ENCODE results near the gene SNX27.

DNA sequence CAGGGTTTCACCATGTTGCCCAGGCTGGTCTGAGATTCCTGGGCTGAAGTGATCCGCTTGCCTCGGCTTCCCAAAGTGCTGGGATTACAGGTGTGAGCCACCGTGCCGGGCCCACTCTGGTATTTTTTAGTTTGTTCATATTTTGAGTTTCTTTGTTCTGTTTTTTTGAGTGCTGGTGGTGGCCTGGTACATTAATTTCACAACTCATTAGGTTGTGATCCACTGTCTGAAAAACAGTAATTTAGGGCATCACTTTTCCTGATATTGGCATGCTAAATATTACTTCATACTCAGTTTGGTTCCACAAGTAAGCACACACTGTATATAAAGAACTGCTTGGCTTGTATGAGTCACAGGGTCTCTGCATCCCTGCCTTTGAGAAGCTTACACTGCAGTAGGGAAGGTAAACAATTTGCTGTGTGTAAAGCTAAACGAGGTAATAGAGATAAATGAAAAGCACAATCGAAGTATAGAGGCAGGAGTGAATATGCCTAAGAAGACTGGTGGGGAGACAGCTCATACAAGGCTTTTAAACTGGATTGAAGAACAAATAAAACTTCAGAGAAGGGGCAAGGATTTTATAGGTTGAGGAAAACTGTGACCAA lies 7.7 kb downstream of the SNX27 start:
- TF ChIP-seq, protein P1, sequence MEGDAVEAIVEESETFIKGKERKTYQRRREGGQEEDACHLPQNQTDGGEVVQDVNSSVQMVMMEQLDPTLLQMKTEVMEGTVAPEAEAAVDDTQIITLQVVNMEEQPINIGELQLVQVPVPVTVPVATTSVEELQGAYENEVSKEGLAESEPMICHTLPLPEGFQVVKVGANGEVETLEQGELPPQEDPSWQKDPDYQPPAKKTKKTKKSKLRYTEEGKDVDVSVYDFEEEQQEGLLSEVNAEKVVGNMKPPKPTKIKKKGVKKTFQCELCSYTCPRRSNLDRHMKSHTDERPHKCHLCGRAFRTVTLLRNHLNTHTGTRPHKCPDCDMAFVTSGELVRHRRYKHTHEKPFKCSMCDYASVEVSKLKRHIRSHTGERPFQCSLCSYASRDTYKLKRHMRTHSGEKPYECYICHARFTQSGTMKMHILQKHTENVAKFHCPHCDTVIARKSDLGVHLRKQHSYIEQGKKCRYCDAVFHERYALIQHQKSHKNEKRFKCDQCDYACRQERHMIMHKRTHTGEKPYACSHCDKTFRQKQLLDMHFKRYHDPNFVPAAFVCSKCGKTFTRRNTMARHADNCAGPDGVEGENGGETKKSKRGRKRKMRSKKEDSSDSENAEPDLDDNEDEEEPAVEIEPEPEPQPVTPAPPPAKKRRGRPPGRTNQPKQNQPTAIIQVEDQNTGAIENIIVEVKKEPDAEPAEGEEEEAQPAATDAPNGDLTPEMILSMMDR (IDR thresholded peaks at IDR 0.05), result no peak
- TF ChIP-seq ZFX (IDR thresholded peaks at IDR 0.05; ENCODE audit: borderline replicate concordance), result no peak

All from 22Rv1 (cell line).